Glutamatergic neuron (in vitro differentiated cells): ENCODE results near the gene BBLN. TPM values are rescaled to one million over a fixed set of nuclear protein-coding genes. Genes with fewer than 3 reads are reported as not detected.

Source experiments
- DNase-seq: peaks from one replicate; pipeline ENCODE4 v3.0.0; 2022
- H3K27ac Mint-ChIP-seq: one replicate; pipeline ENCODE4 v1.8.0; 2020; ENCODE audit warnings: mild to moderate bottlenecking, mixed read lengths, inconsistent platforms; ENCODE audit not compliant: unreplicated experiment
- H3K27me3 Mint-ChIP-seq: one replicate; pipeline ENCODE4 v1.8.0; 2020; ENCODE audit warnings: mild to moderate bottlenecking, moderate library complexity, mixed read lengths, inconsistent platforms; ENCODE audit not compliant: unreplicated experiment
- H3K36me3 Mint-ChIP-seq: one replicate; pipeline ENCODE4 v1.8.0; 2020; ENCODE audit warnings: mild to moderate bottlenecking, mixed read lengths, inconsistent platforms; ENCODE audit not compliant: unreplicated experiment
- H3K4me1 Mint-ChIP-seq: one replicate; pipeline ENCODE4 v1.8.0; 2020; ENCODE audit warnings: mild to moderate bottlenecking, low read depth, mixed read lengths, inconsistent platforms; ENCODE audit not compliant: unreplicated experiment
- H3K4me3 Mint-ChIP-seq: one replicate; pipeline ENCODE4 v1.8.0; 2020; ENCODE audit warnings: mild to moderate bottlenecking, mixed read lengths, inconsistent platforms; ENCODE audit not compliant: unreplicated experiment
- H3K9me3 Mint-ChIP-seq: one replicate; pipeline ENCODE4 v1.8.0; 2020; ENCODE audit warnings: mild to moderate bottlenecking, moderate library complexity, mixed read lengths, inconsistent platforms; ENCODE audit not compliant: unreplicated experiment
- CTCF ChIP-seq: fragments of 200-600 bp; sonication (generic); IDR thresholded peaks from one replicate; pipeline ENCODE4 v1.5.0; 2021; ENCODE audit not compliant: partially characterized antibody, unreplicated experiment
- total RNA-seq: library from RNA; stranded (reverse); fragmentation: NEBNext Ultra II Directional; extraction: Animal tissue kit (Norgen Biotek cat#: 25700); gene quantifications from one replicate; pipeline ENCODE4 v1.2.1, GENCODE V29; 2021; ENCODE audit not compliant: unreplicated experiment

The BBLN gene
- total RNA-seq, 1 donor from 2014 or later: 147 TPM

- Mint-ChIP-seq H3K36me3 (no peaks in the 10 kb centered on the region), H3K27ac (no peak overlapping the region), H3K27me3 (peaks cover 2% of the 10 kb centered on the region), H3K9me3 (peaks cover 3% of the 10 kb centered on the region), H3K4me3 (no peak overlapping the region), H3K4me1 (peaks cover 6% of the 10 kb centered on the region)
- DNase-seq: no peak
- TF ChIP-seq CTCF: no peak
Measured at GRCh38 chr9:128211981-128212281, 51.9 kb downstream of the BBLN start.

Other genes with a start within 250 kb of the BBLN start
- gene ST6GALNAC4, start 243.2 kb upstream of the BBLN start, total RNA-seq: 15.8 TPM
- gene PIP5KL1, start 229.5 kb upstream of the BBLN start, total RNA-seq: 11.9 TPM
- gene DPM2, start 222.4 kb upstream of the BBLN start, total RNA-seq: 35.3 TPM
- 15.8 TPM for gene EEIG1, start 179.3 kb upstream of the BBLN start, total RNA-seq
- 6.2 TPM for gene NAIF1, start 92.9 kb upstream of the BBLN start, total RNA-seq
- 33.0 TPM for gene SLC25A25, start 92.0 kb upstream of the BBLN start, total RNA-seq
- 85.1 TPM for gene PTGES2, start 32.5 kb upstream of the BBLN start, total RNA-seq
- not detected for gene LCN2, start 10.8 kb upstream of the BBLN start, total RNA-seq
- gene CIZ1, start 31.3 kb downstream of the BBLN start, total RNA-seq: 174 TPM
- gene DNM1, start 43.1 kb downstream of the BBLN start, total RNA-seq: 276 TPM
- gene GOLGA2, start 115.7 kb downstream of the BBLN start, total RNA-seq: 78.3 TPM
- gene SWI5, start 116.0 kb downstream of the BBLN start, total RNA-seq: 13.7 TPM
- gene TRUB2, start 162.2 kb downstream of the BBLN start, total RNA-seq: 30.0 TPM
- gene COQ4, start 162.6 kb downstream of the BBLN start, total RNA-seq: 35.8 TPM
- 47.3 TPM for gene SLC27A4, start 180.3 kb downstream of the BBLN start, total RNA-seq
- 62.6 TPM for gene URM1, start 211.1 kb downstream of the BBLN start, total RNA-seq